Ascending aorta (tissue), 2 donors: ENCODE data around the gene USP12. TPM values are rescaled to one million over a fixed set of nuclear protein-coding genes. Genes with fewer than 3 reads are reported as not detected.
"Not testable (repeated sequence)": the region's sequence is repeated elsewhere in the genome, so short reads cannot be mapped to it uniquely, and the experiment has no call there.

Experiments
- DNase-seq, 2 donors: peaks; one replicate each; pipeline ENCODE4 v3.0.0-alpha.2; 2019; ENCODE audit warnings: low spot score in 2 of 2
- H3K27ac ChIP-seq, 2 donors: fragments of 200-600 bp; sonication (generic); one replicate each; pipeline ENCODE4 v1.5.1; 2016 to 2017; ENCODE audit warnings: mild to moderate bottlenecking in 1 of 2
- H3K27me3 ChIP-seq: fragments of 200-600 bp; sonication (generic); one replicate; pipeline ENCODE4 v1.5.1; 2017
- H3K36me3 ChIP-seq, 2 donors: fragments of 200-600 bp; sonication (generic); one replicate each; pipeline ENCODE4 v1.5.1; 2016
- H3K4me1 ChIP-seq, 2 donors: fragments of 200-600 bp; sonication (generic); one replicate each; pipeline ENCODE4 v1.5.1; 2016 to 2017; ENCODE audit warnings: mild to moderate bottlenecking in 1 of 2
- H3K4me3 ChIP-seq, 2 donors: fragments of 200-600 bp; sonication (generic); one replicate each; pipeline ENCODE4 v1.5.1; 2016 to 2017; ENCODE audit warnings: mild to moderate bottlenecking in 1 of 2
- H3K9me3 ChIP-seq, 2 donors: fragments of 200-600 bp; sonication (generic); one replicate each; pipeline ENCODE4 v1.5.1; 2016
- intact Hi-C: fragments of 100-400 bp; cut with DNase I; formaldehyde crosslinking; loops from one replicate; pipeline ENCODE4 v1.15.1; 2023
- total RNA-seq: library from RNA; depleted of rRNA; stranded (reverse); fragments of >200 nt; gene quantifications from one replicate; pipeline ENCODE4 v1.1.0, GENCODE V29; 2016
- TF ChIP-seq, protein P1 (sequence below), 3 experiments: fragments of 200-600 bp in 2 of 3; fragments of 450-650 bp in 1 of 3; sonication (generic) in 2 of 3; IDR thresholded peaks; one replicate each; pipeline ENCODE4 v1.5.1; 2016 to 2019; ENCODE audit warnings: antibody characterized with exemption in 3 of 3, mild to moderate bottlenecking in 1 of 3, moderate library complexity in 1 of 3

USP12 gene
- total RNA-seq, 1 donor from 2014 or later: 8.7 TPM

DNA sequence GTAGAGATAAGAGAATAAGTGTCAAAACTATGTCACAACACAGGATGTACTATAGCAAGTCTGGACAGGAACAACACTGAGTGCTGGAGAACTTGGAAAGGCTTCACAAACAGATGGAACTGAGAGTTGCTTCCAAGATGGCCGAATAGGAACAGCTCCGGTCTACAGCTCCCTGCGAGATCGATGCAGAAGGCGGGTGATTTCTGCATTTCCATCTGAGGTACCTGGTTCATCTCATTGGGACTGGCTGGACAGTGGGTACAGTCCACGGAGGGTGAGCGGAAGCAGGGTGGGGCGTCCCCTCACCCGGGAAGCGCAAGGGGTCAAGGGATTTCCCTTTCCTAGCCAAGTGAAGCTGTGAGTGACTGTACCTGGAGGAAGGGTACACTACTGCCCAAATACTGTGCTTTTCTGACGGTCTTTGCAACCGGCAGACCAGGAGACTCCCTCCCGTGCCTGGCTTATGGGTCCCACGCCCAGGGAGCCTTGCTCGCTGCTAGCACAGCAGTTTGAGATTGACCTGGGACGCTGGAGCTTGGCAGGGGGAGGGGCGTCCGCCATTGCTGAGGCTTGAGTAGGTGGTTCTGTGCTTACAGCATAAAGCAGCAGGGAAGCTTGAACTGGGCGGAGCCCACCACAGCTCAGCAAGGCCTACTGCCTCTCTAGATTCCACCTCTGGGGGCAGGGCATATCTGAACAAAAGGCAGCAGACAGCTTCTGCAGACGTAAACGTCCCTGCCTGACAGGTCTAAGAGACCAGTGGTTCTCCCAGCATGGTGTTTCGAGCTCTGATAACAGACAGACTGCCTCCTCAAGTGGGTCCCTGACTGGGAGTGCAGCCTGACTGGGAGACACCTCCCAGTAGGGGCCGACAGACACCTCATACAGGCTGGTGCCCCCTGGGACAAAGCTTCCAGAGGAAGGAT, 46.0 kb downstream of the USP12 start:
- no peak overlapping the region for H3K27ac ChIP-seq
- peaks cover 8 to 27% of the 10 kb centered on the region in 2 donors for H3K4me1 ChIP-seq
- intact Hi-C loops: no loop called here

DNA sequence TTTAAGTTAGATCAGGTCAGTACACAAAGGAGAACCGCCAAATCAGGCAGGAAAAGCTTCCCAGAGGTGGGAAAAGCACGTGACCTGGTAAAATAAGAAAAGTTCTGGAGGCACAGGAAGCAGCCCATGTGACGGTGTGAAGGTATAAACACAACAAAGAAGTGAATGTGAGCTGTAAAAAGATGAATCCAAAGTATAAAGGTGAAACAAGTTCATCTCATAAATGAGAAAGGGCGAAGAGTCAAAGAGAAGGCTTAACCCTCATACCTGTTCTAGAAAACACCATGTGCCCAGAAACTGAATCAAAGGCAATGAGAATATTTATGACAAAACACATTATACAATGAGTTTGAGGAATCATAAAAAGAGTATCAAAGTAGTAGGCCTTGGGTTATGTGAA, 47.0 kb downstream of the USP12 start:
- no peak for DNase-seq

More for the DNA sequence above, 46.0 kb downstream of the USP12 start:
- H3K9me3 ChIP-seq: peaks cover 0 to 6% of the 10 kb centered on the region in 2 donors
- no peak overlapping the region for H3K4me3 ChIP-seq
- TF ChIP-seq, protein P1, sequence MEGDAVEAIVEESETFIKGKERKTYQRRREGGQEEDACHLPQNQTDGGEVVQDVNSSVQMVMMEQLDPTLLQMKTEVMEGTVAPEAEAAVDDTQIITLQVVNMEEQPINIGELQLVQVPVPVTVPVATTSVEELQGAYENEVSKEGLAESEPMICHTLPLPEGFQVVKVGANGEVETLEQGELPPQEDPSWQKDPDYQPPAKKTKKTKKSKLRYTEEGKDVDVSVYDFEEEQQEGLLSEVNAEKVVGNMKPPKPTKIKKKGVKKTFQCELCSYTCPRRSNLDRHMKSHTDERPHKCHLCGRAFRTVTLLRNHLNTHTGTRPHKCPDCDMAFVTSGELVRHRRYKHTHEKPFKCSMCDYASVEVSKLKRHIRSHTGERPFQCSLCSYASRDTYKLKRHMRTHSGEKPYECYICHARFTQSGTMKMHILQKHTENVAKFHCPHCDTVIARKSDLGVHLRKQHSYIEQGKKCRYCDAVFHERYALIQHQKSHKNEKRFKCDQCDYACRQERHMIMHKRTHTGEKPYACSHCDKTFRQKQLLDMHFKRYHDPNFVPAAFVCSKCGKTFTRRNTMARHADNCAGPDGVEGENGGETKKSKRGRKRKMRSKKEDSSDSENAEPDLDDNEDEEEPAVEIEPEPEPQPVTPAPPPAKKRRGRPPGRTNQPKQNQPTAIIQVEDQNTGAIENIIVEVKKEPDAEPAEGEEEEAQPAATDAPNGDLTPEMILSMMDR (IDR thresholded peaks at IDR 0.05): no peak
- DNase-seq: no peak
- H3K36me3 ChIP-seq: no peaks in the 10 kb centered on the region
- no peaks in the 10 kb centered on the region for H3K27me3 ChIP-seq

DNA sequence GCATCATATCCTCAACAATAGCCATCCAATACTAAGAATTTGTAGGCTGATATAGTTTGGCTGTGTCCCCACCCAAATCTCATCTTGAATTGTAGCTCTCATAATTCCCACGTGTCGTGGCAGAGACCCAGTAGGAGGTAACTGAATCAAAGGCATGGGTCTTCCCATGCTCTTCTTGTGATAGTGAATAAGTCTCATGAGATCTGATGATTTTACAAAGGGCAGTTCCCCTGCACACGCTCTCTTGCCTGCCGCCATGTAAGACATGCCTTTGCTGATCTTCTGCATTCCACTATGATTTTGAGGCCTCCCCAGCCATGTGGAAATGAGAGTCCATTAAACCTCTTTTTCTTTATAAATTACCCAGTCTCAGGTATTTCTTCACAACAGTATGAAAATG, 48.2 kb downstream of the USP12 start:
- H3K36me3 ChIP-seq, DNase-seq, H3K27ac ChIP-seq, H3K27me3 ChIP-seq, H3K4me3 ChIP-seq, intact Hi-C loops, H3K9me3 ChIP-seq: not testable (repeated sequence)
- peaks cover 2 to 33% of the 10 kb centered on the region in 2 donors for H3K4me1 ChIP-seq

More for the DNA sequence above, 47.0 kb downstream of the USP12 start:
- peaks cover 2 to 35% of the 10 kb centered on the region in 2 donors for H3K4me1 ChIP-seq
- H3K9me3 ChIP-seq: no peaks in the 10 kb centered on the region
- no peak overlapping the region for H3K27ac ChIP-seq
- intact Hi-C loops: no loop called here
- H3K36me3 ChIP-seq: no peaks in the 10 kb centered on the region
- TF ChIP-seq, protein P1 (IDR thresholded peaks at IDR 0.05): no peak
- H3K4me3 ChIP-seq: no peak overlapping the region
- H3K27me3 ChIP-seq: no peaks in the 10 kb centered on the region

DNA sequence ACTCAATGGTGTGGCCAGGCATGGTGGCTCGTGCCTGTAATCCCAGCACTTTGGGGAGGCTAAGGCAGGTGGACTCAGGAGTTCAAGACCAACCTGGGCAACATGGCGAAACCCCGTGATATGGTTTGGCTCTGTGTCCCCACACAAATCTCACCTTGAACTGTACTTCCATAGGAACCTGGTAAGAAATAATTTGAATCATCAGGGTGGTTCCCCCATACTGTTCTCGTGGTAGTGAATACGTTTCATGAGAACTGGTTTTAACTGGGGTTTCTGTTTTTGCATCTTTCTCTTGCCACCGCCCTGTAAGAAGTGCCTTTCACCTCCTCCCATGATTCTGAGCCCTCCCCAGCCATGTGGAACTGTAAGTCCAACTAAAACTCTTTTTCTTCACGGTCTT, 49.6 kb downstream of the USP12 start:
- no peak overlapping the region for H3K4me3 ChIP-seq
- no peak overlapping the region for H3K27ac ChIP-seq
- DNase-seq: no peak
- TF ChIP-seq, protein P1 (IDR thresholded peaks at IDR 0.05): no peak
- peaks cover 2 to 30% of the 10 kb centered on the region in 2 donors for H3K4me1 ChIP-seq
- H3K27me3 ChIP-seq: no peaks in the 10 kb centered on the region
- intact Hi-C loops: no loop called here
- no peaks in the 10 kb centered on the region for H3K9me3 ChIP-seq
- no peaks in the 10 kb centered on the region for H3K36me3 ChIP-seq

DNA sequence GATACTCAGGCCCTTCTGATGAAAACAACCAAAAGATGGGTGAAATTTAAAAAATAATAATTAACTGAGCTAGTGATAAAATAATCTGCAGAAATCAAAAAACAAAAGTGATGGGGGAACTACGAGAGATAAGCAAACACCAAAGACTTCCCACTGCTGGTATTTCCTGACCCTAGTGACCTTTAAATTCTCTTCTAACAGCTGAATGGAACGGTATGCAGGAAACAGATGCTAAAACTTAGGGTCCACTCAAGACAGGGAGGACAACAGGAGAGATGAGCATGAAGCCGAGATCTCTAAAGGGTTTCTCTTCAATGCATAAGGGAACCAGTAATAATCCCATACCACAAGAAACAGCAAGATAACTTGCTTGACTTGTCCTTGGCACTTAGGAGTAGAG, 50.8 kb downstream of the USP12 start:
- H3K27ac ChIP-seq: peak overlapping the region; percentile 12 to 14

DNA sequence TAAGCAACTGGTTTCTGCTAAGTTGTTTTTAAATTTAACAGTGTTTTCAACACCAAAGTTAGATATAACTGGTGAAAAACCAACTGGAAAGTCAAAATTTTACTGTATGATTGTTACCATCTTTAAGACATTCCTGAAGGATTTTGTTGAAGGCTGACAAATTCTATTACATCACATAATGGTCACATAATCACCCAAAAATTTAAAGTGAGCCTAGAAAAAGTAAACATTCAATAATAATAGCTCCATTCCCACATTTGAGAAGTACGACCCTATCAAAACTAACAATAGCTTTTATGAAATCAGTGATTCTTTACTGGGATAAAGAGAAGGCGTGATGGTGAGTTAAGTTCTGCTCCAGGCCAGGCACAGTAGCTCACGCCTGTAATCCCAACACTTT, 51.6 kb downstream of the USP12 start:
- Histone ChIP-seq H3K4me1 (peaks cover 0 to 24% of the 10 kb centered on the region in 2 donors), H3K9me3 (no peaks in the 10 kb centered on the region), H3K27ac (peak overlapping the region in 1 of 2 donors; percentile 12), H3K36me3 (peaks cover 0 to 3% of the 10 kb centered on the region in 2 donors), H3K4me3 (no peak overlapping the region), H3K27me3 (no peaks in the 10 kb centered on the region)
- TF ChIP-seq, protein P1 (IDR thresholded peaks at IDR 0.05): no peak
- no peak for DNase-seq
- intact Hi-C loops: no loop called here

More for the DNA sequence above, 50.8 kb downstream of the USP12 start:
- Histone ChIP-seq H3K4me1 (peaks cover 0 to 24% of the 10 kb centered on the region in 2 donors), H3K9me3 (no peaks in the 10 kb centered on the region), H3K27me3 (no peaks in the 10 kb centered on the region), H3K36me3 (peaks cover 0 to 3% of the 10 kb centered on the region in 2 donors), H3K4me3 (no peak overlapping the region)
- intact Hi-C loops: no loop called here
- DNase-seq: no peak
- TF ChIP-seq, protein P1 (IDR thresholded peaks at IDR 0.05): no peak
